Measurements from ENCODE around the gene ACSS3.
"Not testable (repeated sequence)": the region's sequence is repeated elsewhere in the genome, so short reads cannot be mapped to it uniquely, and the experiment has no call there.

ACSS3 gene

GRCh38 chr12:81077686-81078441, at the start of gene ACSS3:
Gene ACSS3 (plus strand): TSS chr12:81078079. CDS start chr12:81078121, 42 bp downstream.
- DNase-seq = no peak
- Mint-ChIP-seq H3K27me3 (peaks cover 16% of the 10 kb centered on the region), H3K9me3 (peaks cover 10% of the 10 kb centered on the region), H3K4me1 (no peaks in the 10 kb centered on the region), H3K4me3 (no peak within 1 kb of the TSS), H3K27ac (no peak within 1 kb of the TSS), H3K36me3 (ENCODE audit: low read depth) (no peaks in the 10 kb centered on the region)
- ATAC-seq = no peak

- H3K36me3 Mint-ChIP-seq (ENCODE audit: low read depth) = no peaks in the 10 kb centered on the region
- H3K9me3 Mint-ChIP-seq = peaks cover 7% of the 10 kb centered on the region
- no peak overlapping the region for H3K4me3 Mint-ChIP-seq
- DNase-seq = no peak
- H3K4me1 Mint-ChIP-seq = no peaks in the 10 kb centered on the region
- ATAC-seq = no peak
- no peak overlapping the region for H3K27ac Mint-ChIP-seq
- H3K27me3 Mint-ChIP-seq = no peaks in the 10 kb centered on the region
These were observed 43.0 kb upstream of the ACSS3 start for GRCh38 chr12:81034926-81035325.

GRCh38 chr12:81039231-81039630, 38.6 kb upstream of the ACSS3 start:
- H3K36me3 Mint-ChIP-seq (ENCODE audit: low read depth) = no peaks in the 10 kb centered on the region
- no peak overlapping the region for H3K27ac Mint-ChIP-seq
- DNase-seq (no peak), ATAC-seq (no peak)
- no peaks in the 10 kb centered on the region for H3K27me3 Mint-ChIP-seq
- no peak overlapping the region for H3K4me3 Mint-ChIP-seq
- H3K9me3 Mint-ChIP-seq = peaks cover 7% of the 10 kb centered on the region
- H3K4me1 Mint-ChIP-seq = no peaks in the 10 kb centered on the region

- no peaks in the 10 kb centered on the region for H3K9me3 Mint-ChIP-seq
- no peaks in the 10 kb centered on the region for H3K36me3 Mint-ChIP-seq (ENCODE audit: low read depth)
- DNase-seq = no peak
- H3K4me1 Mint-ChIP-seq = no peaks in the 10 kb centered on the region
- no peak overlapping the region for H3K4me3 Mint-ChIP-seq
- no peak overlapping the region for H3K27ac Mint-ChIP-seq
- ATAC-seq = no peak
- no peaks in the 10 kb centered on the region for H3K27me3 Mint-ChIP-seq
These were observed 33.7 kb upstream of the ACSS3 start for GRCh38 chr12:81043979-81044740.

- H3K27me3 Mint-ChIP-seq; H3K36me3 Mint-ChIP-seq (ENCODE audit: low read depth); H3K4me1 Mint-ChIP-seq; ATAC-seq; DNase-seq; H3K4me3 Mint-ChIP-seq; H3K27ac Mint-ChIP-seq: not testable (repeated sequence)
- peaks cover 14% of the 10 kb centered on the region for H3K9me3 Mint-ChIP-seq
These were observed 12.9 kb upstream of the ACSS3 start for GRCh38 chr12:81064971-81065370.

- no peaks in the 10 kb centered on the region for H3K36me3 Mint-ChIP-seq (ENCODE audit: low read depth)
These were observed 7.0 kb upstream of the ACSS3 start for GRCh38 chr12:81070846-81071245.

GRCh38 chr12:81075539-81075938, 2.3 kb upstream of the ACSS3 start:
- DNase-seq = no peak
- no peak for ATAC-seq
- H3K27me3 Mint-ChIP-seq = peaks cover 16% of the 10 kb centered on the region
- H3K4me3 Mint-ChIP-seq = no peak overlapping the region
- no peaks in the 10 kb centered on the region for H3K4me1 Mint-ChIP-seq
- H3K27ac Mint-ChIP-seq = no peak overlapping the region
- peaks cover 14% of the 10 kb centered on the region for H3K9me3 Mint-ChIP-seq
- no peaks in the 10 kb centered on the region for H3K36me3 Mint-ChIP-seq (ENCODE audit: low read depth)

More at GRCh38 chr12:81070846-81071245, 7.0 kb upstream of the ACSS3 start:
- Mint-ChIP-seq H3K4me3 (no peak overlapping the region), H3K27ac (no peak overlapping the region), H3K27me3 (no peaks in the 10 kb centered on the region), H3K4me1 (no peaks in the 10 kb centered on the region), H3K9me3 (peaks cover 13% of the 10 kb centered on the region)
- no peak for DNase-seq
- no peak for ATAC-seq

GRCh38 chr12:81077329-81077685, 572 bp upstream of the ACSS3 start:
- no peaks in the 10 kb centered on the region for H3K36me3 Mint-ChIP-seq (ENCODE audit: low read depth)
- DNase-seq (no peak), ATAC-seq (no peak)
- peaks cover 10% of the 10 kb centered on the region for H3K9me3 Mint-ChIP-seq
- H3K27ac Mint-ChIP-seq = no peak overlapping the region
- no peaks in the 10 kb centered on the region for H3K4me1 Mint-ChIP-seq
- peaks cover 16% of the 10 kb centered on the region for H3K27me3 Mint-ChIP-seq
- no peak overlapping the region for H3K4me3 Mint-ChIP-seq

GRCh38 chr12:81078469-81079196, 754 bp downstream of the ACSS3 start:
- Mint-ChIP-seq H3K4me1 (no peaks in the 10 kb centered on the region), H3K9me3 (peaks cover 10% of the 10 kb centered on the region), H3K36me3 (ENCODE audit: low read depth) (no peaks in the 10 kb centered on the region), H3K27ac (no peak overlapping the region), H3K4me3 (no peak overlapping the region), H3K27me3 (peaks cover 16% of the 10 kb centered on the region)
- DNase-seq (no peak), ATAC-seq (no peak)

GRCh38 chr12:81079280-81080076, 1.6 kb downstream of the ACSS3 start:
- no peak overlapping the region for H3K4me3 Mint-ChIP-seq
- no peak for DNase-seq

GRCh38 chr12:81080431-81080983, 2.6 kb downstream of the ACSS3 start:
- peaks cover 11% of the 10 kb centered on the region for H3K9me3 Mint-ChIP-seq
- H3K36me3 Mint-ChIP-seq (ENCODE audit: low read depth) = no peaks in the 10 kb centered on the region
- ATAC-seq (no peak), DNase-seq (no peak)
- no peaks in the 10 kb centered on the region for H3K4me1 Mint-ChIP-seq
- H3K4me3 Mint-ChIP-seq = no peak overlapping the region
- peaks cover 16% of the 10 kb centered on the region for H3K27me3 Mint-ChIP-seq
- no peak overlapping the region for H3K27ac Mint-ChIP-seq

More at GRCh38 chr12:81079280-81080076, 1.6 kb downstream of the ACSS3 start:
- Mint-ChIP-seq H3K9me3 (peaks cover 15% of the 10 kb centered on the region), H3K36me3 (ENCODE audit: low read depth) (no peaks in the 10 kb centered on the region), H3K27ac (no peak overlapping the region), H3K4me1 (no peaks in the 10 kb centered on the region), H3K27me3 (peaks cover 16% of the 10 kb centered on the region)
- ATAC-seq = no peak

- no peaks in the 10 kb centered on the region for H3K4me1 Mint-ChIP-seq
- ATAC-seq = no peak
- H3K36me3 Mint-ChIP-seq (ENCODE audit: low read depth) = no peaks in the 10 kb centered on the region
- peaks cover 16% of the 10 kb centered on the region for H3K27me3 Mint-ChIP-seq
- H3K4me3 Mint-ChIP-seq = no peak overlapping the region
- no peak overlapping the region for H3K27ac Mint-ChIP-seq
- H3K9me3 Mint-ChIP-seq = peaks cover 5% of the 10 kb centered on the region
- no peak for DNase-seq
These were observed 3.8 kb downstream of the ACSS3 start for GRCh38 chr12:81081726-81082125.

- ATAC-seq (no peak), DNase-seq (no peak)
- peaks cover 9% of the 10 kb centered on the region for H3K27me3 Mint-ChIP-seq
- no peaks in the 10 kb centered on the region for H3K36me3 Mint-ChIP-seq (ENCODE audit: low read depth)
- no peaks in the 10 kb centered on the region for H3K4me1 Mint-ChIP-seq
- no peak overlapping the region for H3K27ac Mint-ChIP-seq
- H3K4me3 Mint-ChIP-seq = no peak overlapping the region
- peaks cover 5% of the 10 kb centered on the region for H3K9me3 Mint-ChIP-seq
These were observed 5.1 kb downstream of the ACSS3 start for GRCh38 chr12:81083018-81083417.

Data from activated naive CD8-positive, alpha-beta T cell treated with anti-CD3 and anti-CD28 coated beads, Interleukin-2, amount 50 U/mL, for 24 hours (primary cell).